Liver (tissue), 9 donors: ENCODE results near the gene CSTPP1. TPM values are rescaled to one million over a fixed set of nuclear protein-coding genes. Genes with fewer than 3 reads are reported as not detected.
A peak's percentile ranks its signal among the peaks of the same experiment; 100 is the strongest.

Experiments used
- DNase-seq: peaks from one replicate; pipeline ENCODE4 v3.0.0-alpha.2; 2017; ENCODE audit warnings: low spot score
- H3K27ac ChIP-seq, 2 donors: one replicate each; pipeline ENCODE4 v1.7.0; 2013; ENCODE audit warnings: inconsistent platforms in 2 of 2, low read length in 2 of 2, control low read depth in 1 of 2, low read depth in 1 of 2, mild to moderate bottlenecking in 1 of 2
- H3K27me3 ChIP-seq, 4 donors: one replicate each; pipeline versions ENCODE4 v1.6.1 to v1.7.0; 2013; ENCODE audit warnings: low read length in 3 of 4, inconsistent platforms in 1 of 4, mild to moderate bottlenecking in 1 of 4, moderate library complexity in 1 of 4; ENCODE audit not compliant: control insufficient read depth in 4 of 4, insufficient read depth in 4 of 4
- H3K36me3 ChIP-seq, 4 donors: one replicate each; pipeline versions ENCODE4 v1.6.1 to v1.7.0; 2013; ENCODE audit warnings: low read length in 3 of 4, mild to moderate bottlenecking in 3 of 4, low read depth in 1 of 4, moderate library complexity in 1 of 4; ENCODE audit not compliant: control insufficient read depth in 4 of 4, insufficient read depth in 3 of 4
- H3K4me1 ChIP-seq, 4 donors: one replicate each; pipeline versions ENCODE4 v1.6.1 to v1.7.0; 2013; ENCODE audit warnings: low read length in 3 of 4, mild to moderate bottlenecking in 3 of 4, moderate library complexity in 1 of 4; ENCODE audit not compliant: control insufficient read depth in 4 of 4, insufficient read depth in 4 of 4
- H3K4me3 ChIP-seq, 3 donors: one replicate each; pipeline versions ENCODE4 v1.6.1 to v1.7.0; 2013; ENCODE audit warnings: low read length in 3 of 3, control low read depth in 1 of 3, low read depth in 1 of 3, mild to moderate bottlenecking in 1 of 3
- H3K9ac ChIP-seq, 2 donors: one replicate each; pipeline ENCODE4 v1.7.0; 2013; ENCODE audit warnings: low read length in 2 of 2, mild to moderate bottlenecking in 2 of 2, moderate library complexity in 2 of 2, control low read depth in 1 of 2, low read depth in 1 of 2
- H3K9me3 ChIP-seq, 4 donors: one replicate each; pipeline versions ENCODE4 v1.6.1 to v1.7.0; 2013; ENCODE audit warnings: low read length in 3 of 4; ENCODE audit not compliant: control insufficient read depth in 4 of 4
- FOXA2 ChIP-seq: IDR thresholded peaks from 2 replicates; pipeline ENCODE4 v1.6.1; 2016; ENCODE audit warnings: antibody characterized with exemption
- GABPA ChIP-seq, 2 donors: IDR thresholded peaks in 1 of 2; conservative IDR thresholded peaks in 1 of 2; 2 replicates each; pipeline ENCODE4 v1.6.1; 2016; ENCODE audit warnings: antibody characterized with exemption in 2 of 2, mild to moderate bottlenecking in 1 of 2, moderate library complexity in 1 of 2
- RAD21 ChIP-seq, 2 donors: IDR thresholded peaks; 2 replicates each; pipeline ENCODE4 v1.6.1; 2016; ENCODE audit warnings: antibody characterized with exemption in 2 of 2, mild to moderate bottlenecking in 2 of 2
- ZBTB33 ChIP-seq: IDR thresholded peaks from 2 replicates; pipeline ENCODE4 v1.6.1; 2016; ENCODE audit warnings: antibody characterized with exemption
- WGBS: extraction: QIAGEN DNeasy Blood & Tissue Kit; methylation state at CpG from one replicate; pipeline ENCODE4 v1.1.7; 2013; 5-methylcytosine and 5-hydroxymethylcytosine counted together
- polyA plus RNA-seq, 2 donors: library from polyadenylated mRNA; stranded (reverse) in 1 of 2; unstranded in 1 of 2; fragments of 200-250 nt in 1 of 2; fragments of >200 nt in 1 of 2; fragmentation: Nextera tagmentation in 1 of 2; extraction: Ambion mirVana in 1 of 2; gene quantifications; one replicate each; pipeline versions ENCODE4 v1.2.1 to v1.2.3, GENCODE V29; 2013 to 2015
- total RNA-seq, 2 donors: library from RNA; depleted of rRNA; stranded (reverse); fragments of >200 nt; gene quantifications; one replicate each; pipeline ENCODE4 v1.2.3, GENCODE V29; 2014
- donor health status: healthy.
- donor health status: healthy.
- donor health status: healthy.
- donor health status: healthy.
- donor health status: healthy.

The CSTPP1 gene
- total and polyA plus RNA-seq, 4 donors = 5.4 to 6.6 (median 5.7) TPM

GRCh38 chr11:46914363-46914762 is 22.2 kb upstream of the CSTPP1 start:
- no peak overlapping the region for H3K27ac ChIP-seq
- no peak for TF ChIP-seq GABPA (IDR thresholded peaks at IDR 0.05 in 1 of 2, conservative IDR thresholded peaks at IDR 0.05 in 1 of 2)

GRCh38 chr11:46914910-46915309 is 21.7 kb upstream of the CSTPP1 start:
- H3K27ac ChIP-seq = no peak overlapping the region

More at GRCh38 chr11:46914363-46914762, 22.2 kb upstream of the CSTPP1 start:
- Histone ChIP-seq H3K27me3 (no peaks in the 10 kb centered on the region), H3K9me3 (no peaks in the 10 kb centered on the region), H3K9ac (no peak overlapping the region), H3K4me1 (peaks cover 8 to 17% (median 16%) of the 10 kb centered on the region in 4 donors), H3K36me3 (no peaks in the 10 kb centered on the region), H3K4me3 (no peak overlapping the region)
- WGBS = 78% methylated on average over 5 of the region's 5 CpGs
- DNase-seq = no peak

GRCh38 chr11:46916286-46917108 is 20.1 kb upstream of the CSTPP1 start:
- peaks cover 8 to 17% (median 16%) of the 10 kb centered on the region in 4 donors for H3K4me1 ChIP-seq
- H3K27ac ChIP-seq = peak overlapping the region; percentile 2 to 27
- WGBS = 25% methylated on average over 24 of the region's 24 CpGs

More at GRCh38 chr11:46914910-46915309, 21.7 kb upstream of the CSTPP1 start:
- Histone ChIP-seq H3K27me3 (no peaks in the 10 kb centered on the region), H3K4me3 (no peak overlapping the region), H3K9ac (no peak overlapping the region), H3K9me3 (no peaks in the 10 kb centered on the region), H3K4me1 (peaks cover 8 to 17% (median 16%) of the 10 kb centered on the region in 4 donors), H3K36me3 (no peaks in the 10 kb centered on the region)
- TF ChIP-seq ZBTB33 = no peak
- TF ChIP-seq FOXA2 = no peak
- TF ChIP-seq GABPA (IDR thresholded peaks at IDR 0.05 in 1 of 2, conservative IDR thresholded peaks at IDR 0.05 in 1 of 2) = no peak
- no peak for DNase-seq
- WGBS = 73% methylated on average over 7 of the region's 7 CpGs

More at GRCh38 chr11:46916286-46917108, 20.1 kb upstream of the CSTPP1 start:
- Histone ChIP-seq H3K9ac (no peak overlapping the region), H3K4me3 (peak overlapping the region; percentile 33 to 64 (median 58)), H3K27me3 (no peaks in the 10 kb centered on the region), H3K9me3 (no peaks in the 10 kb centered on the region), H3K36me3 (no peaks in the 10 kb centered on the region)
- DNase-seq = no peak
- no peak for TF ChIP-seq ZBTB33
- TF ChIP-seq RAD21 (IDR thresholded peaks at IDR 0.05) = peak in 1 of 2 donors; percentile 47
